Parathyroid adenoma (tissue), 2 donors: ENCODE data around the gene AKAP5.

Experiments
- H2AFZ ChIP-seq: fragments of 300-600 bp; sonication (generic); one replicate; pipeline ENCODE4 v1.7.0; 2017; ENCODE audit warnings: antibody characterized with exemption, mild to moderate bottlenecking
- H3K27ac ChIP-seq: fragments of 300-600 bp; sonication (generic); one replicate; pipeline ENCODE4 v1.7.0; 2017
- H3K27me3 ChIP-seq: fragments of 300-600 bp; sonication (generic); one replicate; pipeline ENCODE4 v1.7.0; 2017; ENCODE audit warnings: low read length; ENCODE audit not compliant: control insufficient read depth, insufficient read depth
- H3K36me3 ChIP-seq: fragments of 300-600 bp; sonication (generic); one replicate; pipeline ENCODE4 v1.7.0; 2017; ENCODE audit warnings: low read length; ENCODE audit not compliant: control insufficient read depth, insufficient read depth
- H3K4me1 ChIP-seq: fragments of 300-600 bp; sonication (generic); one replicate; pipeline ENCODE4 v1.7.0; 2017; ENCODE audit warnings: control low read depth
- H3K4me2 ChIP-seq: fragments of 300-600 bp; sonication (generic); one replicate; pipeline ENCODE4 v1.7.0; 2017; ENCODE audit warnings: low read length
- H3K4me3 ChIP-seq: fragments of 300-600 bp; sonication (generic); one replicate; pipeline ENCODE4 v1.7.0; 2017; ENCODE audit warnings: low read depth, low read length
- H3K79me2 ChIP-seq: fragments of 300-600 bp; sonication (generic); one replicate; pipeline ENCODE4 v1.7.0; 2017; ENCODE audit warnings: control low read depth
- H3K9ac ChIP-seq: fragments of 300-600 bp; sonication (generic); one replicate; pipeline ENCODE4 v1.7.0; 2017; ENCODE audit warnings: mild to moderate bottlenecking
- H3K9me3 ChIP-seq: fragments of 300-600 bp; sonication (generic); one replicate; pipeline ENCODE4 v1.7.0; 2017; ENCODE audit warnings: low read length; ENCODE audit not compliant: control insufficient read depth
- TF ChIP-seq, protein P1 (sequence below): fragments of 300-600 bp; sonication (generic); IDR thresholded peaks from one replicate; pipeline ENCODE4 v1.7.0; 2017; ENCODE audit warnings: antibody characterized with exemption, mild to moderate bottlenecking
- donor health status: primary hyperparathyroidism.

AKAP5 gene

GRCh38 chr14:64496764-64497163, 31.5 kb downstream of the AKAP5 start:
- Histone ChIP-seq H3K4me1 (peaks cover 32% of the 10 kb centered on the region), H3K27me3 (no peaks in the 10 kb centered on the region), H3K27ac (no peak overlapping the region), H3K36me3 (no peaks in the 10 kb centered on the region), H3K9ac (no peak overlapping the region), H2AFZ (no peak overlapping the region), H3K4me3 (no peak overlapping the region), H3K9me3 (no peaks in the 10 kb centered on the region), H3K4me2 (no peak overlapping the region), H3K79me2 (peaks cover 13% of the 10 kb centered on the region)
- TF ChIP-seq, protein P1, sequence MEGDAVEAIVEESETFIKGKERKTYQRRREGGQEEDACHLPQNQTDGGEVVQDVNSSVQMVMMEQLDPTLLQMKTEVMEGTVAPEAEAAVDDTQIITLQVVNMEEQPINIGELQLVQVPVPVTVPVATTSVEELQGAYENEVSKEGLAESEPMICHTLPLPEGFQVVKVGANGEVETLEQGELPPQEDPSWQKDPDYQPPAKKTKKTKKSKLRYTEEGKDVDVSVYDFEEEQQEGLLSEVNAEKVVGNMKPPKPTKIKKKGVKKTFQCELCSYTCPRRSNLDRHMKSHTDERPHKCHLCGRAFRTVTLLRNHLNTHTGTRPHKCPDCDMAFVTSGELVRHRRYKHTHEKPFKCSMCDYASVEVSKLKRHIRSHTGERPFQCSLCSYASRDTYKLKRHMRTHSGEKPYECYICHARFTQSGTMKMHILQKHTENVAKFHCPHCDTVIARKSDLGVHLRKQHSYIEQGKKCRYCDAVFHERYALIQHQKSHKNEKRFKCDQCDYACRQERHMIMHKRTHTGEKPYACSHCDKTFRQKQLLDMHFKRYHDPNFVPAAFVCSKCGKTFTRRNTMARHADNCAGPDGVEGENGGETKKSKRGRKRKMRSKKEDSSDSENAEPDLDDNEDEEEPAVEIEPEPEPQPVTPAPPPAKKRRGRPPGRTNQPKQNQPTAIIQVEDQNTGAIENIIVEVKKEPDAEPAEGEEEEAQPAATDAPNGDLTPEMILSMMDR = no peak

- Histone ChIP-seq H2AFZ (no peak overlapping the region), H3K9me3 (no peaks in the 10 kb centered on the region), H3K9ac (no peak overlapping the region), H3K27ac (no peak overlapping the region), H3K4me1 (peaks cover 29% of the 10 kb centered on the region), H3K36me3 (no peaks in the 10 kb centered on the region), H3K4me3 (no peak overlapping the region), H3K79me2 (peaks cover 14% of the 10 kb centered on the region), H3K27me3 (no peaks in the 10 kb centered on the region), H3K4me2 (no peak overlapping the region)
- TF ChIP-seq, protein P1 = no peak
Measured at GRCh38 chr14:64500088-64500487, 34.8 kb downstream of the AKAP5 start.

DNA sequence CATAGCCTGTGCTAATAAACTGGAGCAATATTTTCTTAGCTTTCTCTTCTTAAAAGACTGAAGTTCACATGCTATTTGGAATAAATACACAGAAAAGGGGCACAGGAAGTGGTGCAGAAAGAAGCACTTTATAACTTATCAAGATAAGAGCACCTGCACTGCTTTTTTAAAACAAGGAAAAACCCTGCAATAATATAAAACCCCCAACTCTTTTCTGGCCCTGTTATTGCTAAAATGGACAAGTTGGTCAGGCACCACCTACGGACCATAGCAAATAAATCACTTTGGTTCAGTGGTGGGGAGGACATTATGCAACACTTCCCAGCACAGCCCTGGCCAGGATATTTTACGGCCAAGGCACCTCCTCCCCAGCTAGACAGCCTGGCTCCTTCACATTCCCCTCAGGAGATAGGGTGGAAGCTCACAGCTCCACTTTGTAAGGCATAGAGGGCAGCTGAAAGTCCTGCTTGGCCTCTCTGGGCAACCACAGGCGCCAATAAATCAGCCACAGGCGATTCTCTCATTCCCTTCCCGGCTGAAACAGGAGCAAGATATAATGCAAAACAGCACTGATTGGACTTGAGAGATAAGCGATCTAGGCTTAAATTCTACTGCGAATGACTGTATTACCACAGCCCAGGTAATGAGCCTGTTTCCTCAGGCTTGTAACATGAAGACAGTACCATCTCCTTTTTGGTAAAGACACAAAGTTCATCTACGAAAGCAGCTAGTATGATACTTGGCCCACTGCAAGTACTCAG, 36.3 kb downstream of the AKAP5 start:
- Histone ChIP-seq H3K9me3 (no peaks in the 10 kb centered on the region), H2AFZ (peak overlapping the region; percentile 67), H3K4me2 (peak overlapping the region; percentile 93), H3K9ac (no peak overlapping the region), H3K27me3 (no peaks in the 10 kb centered on the region), H3K4me1 (peaks cover 29% of the 10 kb centered on the region), H3K27ac (peak overlapping the region; percentile 97), H3K4me3 (no peak overlapping the region), H3K79me2 (peaks cover 25% of the 10 kb centered on the region), H3K36me3 (no peaks in the 10 kb centered on the region)
- TF ChIP-seq, protein P1 = no peak

GRCh38 chr14:64502456-64502855, 37.2 kb downstream of the AKAP5 start:
- Histone ChIP-seq H3K9me3 (no peaks in the 10 kb centered on the region), H3K36me3 (no peaks in the 10 kb centered on the region), H3K4me1 (peaks cover 26% of the 10 kb centered on the region), H3K9ac (no peak overlapping the region), H3K79me2 (peaks cover 26% of the 10 kb centered on the region), H3K4me3 (peak overlapping the region; percentile 89), H3K27me3 (no peaks in the 10 kb centered on the region), H3K4me2 (peak overlapping the region; percentile 93), H3K27ac (peak overlapping the region; percentile 97), H2AFZ (peak overlapping the region; percentile 99)
- TF ChIP-seq, protein P1 = no peak
